Endothelial cell (in vitro differentiated cells): ENCODE data around the gene OR10A4. TPM values are rescaled to one million over a fixed set of nuclear protein-coding genes. Genes with fewer than 3 reads are reported as not detected.
"Not testable (repeated sequence)": the region's sequence is repeated elsewhere in the genome, so short reads cannot be mapped to it uniquely, and the experiment has no call there.

Source experiments
- DNase-seq: peaks from one replicate; pipeline ENCODE4 v3.0.0; 2021; ENCODE audit warnings: low spot score
- H3K27ac Mint-ChIP-seq: one replicate; pipeline ENCODE4 v1.8.0; 2021; ENCODE audit warnings: mixed read lengths, inconsistent platforms; ENCODE audit not compliant: unreplicated experiment
- H3K27me3 Mint-ChIP-seq: one replicate; pipeline ENCODE4 v1.8.0; 2021; ENCODE audit warnings: mild to moderate bottlenecking, moderate library complexity, mixed read lengths, inconsistent platforms; ENCODE audit not compliant: unreplicated experiment
- H3K36me3 Mint-ChIP-seq: one replicate; pipeline ENCODE4 v1.8.0; 2021; ENCODE audit warnings: mild to moderate bottlenecking, low read depth, mixed read lengths, inconsistent platforms; ENCODE audit not compliant: unreplicated experiment
- H3K4me1 Mint-ChIP-seq: one replicate; pipeline ENCODE4 v1.8.0; 2021; ENCODE audit warnings: mild to moderate bottlenecking, mixed read lengths, inconsistent platforms; ENCODE audit not compliant: unreplicated experiment
- H3K4me3 Mint-ChIP-seq: one replicate; pipeline ENCODE4 v1.8.0; 2021; ENCODE audit warnings: mild to moderate bottlenecking, mixed read lengths, inconsistent platforms; ENCODE audit not compliant: unreplicated experiment
- H3K9me3 Mint-ChIP-seq: one replicate; pipeline ENCODE4 v1.8.0; 2021; ENCODE audit warnings: mixed read lengths, inconsistent platforms; ENCODE audit not compliant: unreplicated experiment
- CTCF ChIP-seq: fragments of 200-600 bp; sonication (generic); IDR thresholded peaks from one replicate; pipeline ENCODE4 v1.5.0; 2021; ENCODE audit warnings: antibody characterized with exemption; ENCODE audit not compliant: unreplicated experiment
- total RNA-seq: library from RNA; stranded (reverse); fragmentation: NEBNext Ultra II Directional; extraction: Animal tissue kit (Norgen Biotek cat#: 25700); gene quantifications from one replicate; pipeline ENCODE4 v1.2.1, GENCODE V29; 2021; ENCODE audit not compliant: unreplicated experiment

Gene OR10A4
- total RNA-seq, 1 donor from 2014 or later, result not detected

DNA sequence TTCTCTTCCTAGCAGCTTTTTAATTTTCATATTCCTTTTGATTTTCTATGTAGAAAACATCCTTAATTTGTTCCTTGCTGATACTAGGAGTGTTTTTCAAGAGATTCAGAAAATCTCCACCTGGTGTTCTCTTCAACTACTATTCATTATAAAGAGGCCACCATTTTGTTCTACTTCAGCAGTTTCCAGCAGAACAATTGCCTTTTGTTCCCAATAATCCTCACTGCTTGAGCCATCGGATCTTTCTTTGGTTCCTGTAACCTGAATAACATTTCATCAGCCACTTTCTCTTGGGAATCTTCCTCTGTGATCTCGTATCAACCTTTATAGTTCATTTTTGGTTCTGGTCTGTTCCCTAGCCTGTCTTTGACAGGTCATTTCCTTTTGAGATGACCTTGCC, 32.8 kb upstream of the OR10A4 start:
- no peak for DNase-seq
- no peak for TF ChIP-seq CTCF
- Mint-ChIP-seq H3K27ac (no peak overlapping the region), H3K9me3 (peaks cover 4% of the 10 kb centered on the region), H3K27me3 (no peaks in the 10 kb centered on the region), H3K4me3 (no peak overlapping the region), H3K36me3 (peaks cover 16% of the 10 kb centered on the region), H3K4me1 (peaks cover 9% of the 10 kb centered on the region)

DNA sequence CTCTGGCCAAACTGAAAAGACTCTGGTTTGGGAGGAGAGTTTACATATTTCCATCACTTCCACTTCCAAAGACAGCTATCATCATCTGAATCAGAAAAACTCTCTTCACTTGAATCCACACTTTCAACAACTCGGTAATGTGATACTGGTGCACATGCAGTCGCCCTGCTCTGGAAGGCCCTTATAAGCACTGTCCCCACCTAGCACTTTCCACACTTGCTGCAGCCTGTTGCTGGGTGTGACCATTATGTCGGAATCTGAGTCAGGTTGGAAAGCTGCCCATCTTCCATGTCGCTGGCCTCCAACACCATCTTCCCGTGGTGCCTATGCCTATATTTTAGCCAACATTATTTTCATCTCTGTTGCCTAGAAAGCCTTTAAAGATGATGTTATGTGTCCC, 32.1 kb upstream of the OR10A4 start:
- peaks cover 16% of the 10 kb centered on the region for H3K36me3 Mint-ChIP-seq
- H3K9me3 Mint-ChIP-seq, result peaks cover 4% of the 10 kb centered on the region
- no peak overlapping the region for H3K27ac Mint-ChIP-seq
- TF ChIP-seq CTCF, result no peak
- no peak for DNase-seq
- H3K27me3 Mint-ChIP-seq, result no peaks in the 10 kb centered on the region
- H3K4me1 Mint-ChIP-seq, result peaks cover 9% of the 10 kb centered on the region
- H3K4me3 Mint-ChIP-seq, result no peak overlapping the region

DNA sequence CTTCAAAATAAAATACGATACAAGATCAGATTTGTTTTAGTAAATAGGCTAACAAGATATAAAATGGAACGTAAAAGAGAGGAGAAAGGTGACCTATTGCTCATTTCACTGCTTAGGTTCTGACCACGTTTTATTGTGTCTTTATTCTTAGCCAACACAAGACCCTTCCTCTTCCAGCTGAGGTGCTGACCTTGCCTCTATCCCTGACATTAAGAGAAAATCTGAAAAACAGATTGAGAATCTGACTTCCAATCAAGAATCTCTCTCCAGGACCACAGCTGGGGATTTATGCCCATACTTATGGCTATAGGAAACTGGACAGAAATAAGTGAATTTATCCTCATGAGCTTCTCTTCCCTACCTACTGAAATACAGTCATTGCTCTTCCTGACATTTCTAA, 31.0 kb upstream of the OR10A4 start, which contains the start of gene OR10A5:
TSS of gene OR10A5 (plus strand) at position 301 of the 400 bp plus-strand sequence. CDS start at position 301, 0 bp downstream.
- DNase-seq, result no peak
- Mint-ChIP-seq H3K4me3 (no peak within 1 kb of the TSS), H3K36me3 (peaks cover 16% of the 10 kb centered on the region), H3K27me3 (no peaks in the 10 kb centered on the region), H3K4me1 (peaks cover 9% of the 10 kb centered on the region), H3K27ac (no peak within 1 kb of the TSS), H3K9me3 (peaks cover 4% of the 10 kb centered on the region)
- TF ChIP-seq CTCF, result no peak

GRCh38 chr11:6850526-6850925, 25.9 kb upstream of the OR10A4 start:
- no peak for TF ChIP-seq CTCF
- Mint-ChIP-seq H3K36me3 (peaks cover 24% of the 10 kb centered on the region), H3K27ac (peak overlapping the region; percentile 14), H3K4me3 (no peak overlapping the region), H3K4me1 (no peaks in the 10 kb centered on the region), H3K27me3 (no peaks in the 10 kb centered on the region), H3K9me3 (peaks cover 9% of the 10 kb centered on the region)
- no peak for DNase-seq

- not testable (repeated sequence) for H3K4me3 Mint-ChIP-seq, H3K4me1 Mint-ChIP-seq, H3K9me3 Mint-ChIP-seq, H3K27ac Mint-ChIP-seq, H3K27me3 Mint-ChIP-seq, DNase-seq
- peaks cover 10% of the 10 kb centered on the region for H3K36me3 Mint-ChIP-seq
These were observed 21.6 kb upstream of the OR10A4 start for GRCh38 chr11:6854801-6855200.
